HUES6 (cell line): ENCODE measurements around the gene BAD.
A peak's percentile ranks its signal among the peaks of the same experiment; 100 is the strongest.
"Not testable (repeated sequence)": the region's sequence is repeated elsewhere in the genome, so short reads cannot be mapped to it uniquely, and the experiment has no call there.

ENCODE experiments used
- H3K27ac ChIP-seq: 2 replicates; pipeline ENCODE4 v1.7.0; 2013; ENCODE audit warnings: low read depth, mild to moderate bottlenecking, low read length, inconsistent platforms
- H3K27me3 ChIP-seq: 2 replicates; pipeline ENCODE4 v1.6.1; 2013; ENCODE audit warnings: low read length; ENCODE audit not compliant: control insufficient read depth, insufficient read depth
- H3K36me3 ChIP-seq: 2 replicates; pipeline ENCODE4 v1.6.1; 2013; ENCODE audit warnings: low read length; ENCODE audit not compliant: control insufficient read depth, insufficient read depth
- H3K4me1 ChIP-seq: 2 replicates; pipeline ENCODE4 v1.6.1; 2013; ENCODE audit warnings: low read length; ENCODE audit not compliant: control insufficient read depth, insufficient read depth
- H3K4me3 ChIP-seq: 2 replicates; pipeline ENCODE4 v1.5.1; 2013; ENCODE audit warnings: low read depth, low read length
- H3K9ac ChIP-seq: one replicate; pipeline ENCODE4 v1.6.1; 2013; ENCODE audit warnings: mild to moderate bottlenecking, low read length
- H3K9me3 ChIP-seq: 2 replicates; pipeline ENCODE4 v1.6.1; 2013; ENCODE audit warnings: low read depth, low read length; ENCODE audit not compliant: control insufficient read depth, insufficient read depth

BAD gene

DNA sequence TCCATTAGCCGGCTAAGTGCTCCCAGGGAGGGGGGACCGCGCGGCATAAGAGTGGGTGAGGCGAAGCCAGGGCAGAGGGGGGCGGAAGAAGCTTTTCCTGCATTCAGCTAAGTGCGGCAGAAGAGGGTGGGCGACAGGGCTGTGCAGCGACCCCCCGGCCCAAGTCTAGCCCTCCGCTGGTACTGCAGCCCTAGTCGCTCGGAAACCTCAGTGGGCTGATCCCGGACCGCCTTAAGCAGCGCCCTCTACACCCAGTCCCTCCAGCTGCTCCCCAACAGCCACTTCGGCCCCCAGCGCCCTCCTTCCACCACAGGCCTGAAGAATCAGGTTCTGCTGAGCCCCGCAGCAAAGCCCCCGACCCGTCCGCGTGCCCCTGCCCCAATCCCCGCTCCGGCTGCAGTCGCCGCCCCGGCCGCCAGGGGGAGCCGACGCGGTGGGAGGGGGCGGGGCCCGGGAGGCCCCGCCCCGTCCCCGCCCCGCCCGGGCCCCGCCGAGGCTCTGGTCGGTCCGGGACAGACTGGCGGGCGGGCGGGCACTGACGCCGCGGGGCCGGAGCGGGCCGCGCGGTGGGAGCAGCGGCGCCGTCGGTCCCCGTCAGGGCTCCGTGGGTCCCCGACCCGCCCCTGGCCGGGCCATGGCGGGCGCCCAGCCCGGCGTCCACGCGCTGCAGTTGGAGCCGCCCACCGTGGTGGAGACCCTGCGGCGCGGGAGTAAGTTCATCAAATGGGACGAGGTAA is 33.3 kb downstream of the BAD start, which contains the start of gene PLCB3:
PLCB3 (plus strand) TSS at position 515 of the 737 bp plus-strand sequence; CDS start at position 635, 120 bp downstream.
- H3K4me1 ChIP-seq = peaks cover 48% of the 10 kb centered on the region
- H3K36me3 ChIP-seq = peaks cover 22% of the 10 kb centered on the region
- H3K9ac ChIP-seq = peak within 1 kb of the TSS; percentile 79
- H3K27ac ChIP-seq = peak within 1 kb of the TSS; percentile 10; the same call in 1 of the 2 replicates
- peak within 1 kb of the TSS; percentile 90 for H3K4me3 ChIP-seq
- H3K27me3 ChIP-seq = no peaks in the 10 kb centered on the region
- H3K9me3 ChIP-seq = no peaks in the 10 kb centered on the region

GRCh38 chr11:64250415-64251015 is 34.0 kb downstream of the BAD start:
- peaks cover 16% of the 10 kb centered on the region for H3K36me3 ChIP-seq
- H3K4me3 ChIP-seq = peak overlapping the region; percentile 90
- no peaks in the 10 kb centered on the region for H3K27me3 ChIP-seq
- peaks cover 49% of the 10 kb centered on the region for H3K4me1 ChIP-seq
- H3K9me3 ChIP-seq = no peaks in the 10 kb centered on the region
- peak overlapping the region; percentile 59 for H3K9ac ChIP-seq
- peak overlapping the region; percentile 10; the same call in 1 of the 2 replicates for H3K27ac ChIP-seq

GRCh38 chr11:64249563-64250414 is 34.7 kb downstream of the BAD start:
- Histone ChIP-seq H3K4me1 (peaks cover 53% of the 10 kb centered on the region), H3K9ac (peak overlapping the region; percentile 59), H3K4me3 (peak overlapping the region; percentile 90), H3K27ac (peak overlapping the region; percentile 8; the same call in 1 of the 2 replicates), H3K36me3 (peaks cover 12% of the 10 kb centered on the region), H3K9me3 (no peaks in the 10 kb centered on the region), H3K27me3 (no peaks in the 10 kb centered on the region)

GRCh38 chr11:64249038-64249437 is 35.4 kb downstream of the BAD start:
- Histone ChIP-seq H3K36me3 (peaks cover 8% of the 10 kb centered on the region), H3K9ac (peak overlapping the region; percentile 35), H3K9me3 (no peaks in the 10 kb centered on the region), H3K27ac (peak overlapping the region; percentile 56; the same call in 1 of the 2 replicates), H3K4me3 (peak overlapping the region; percentile 91; the same call in 1 of the 2 replicates), H3K4me1 (peaks cover 53% of the 10 kb centered on the region), H3K27me3 (no peaks in the 10 kb centered on the region)

DNA sequence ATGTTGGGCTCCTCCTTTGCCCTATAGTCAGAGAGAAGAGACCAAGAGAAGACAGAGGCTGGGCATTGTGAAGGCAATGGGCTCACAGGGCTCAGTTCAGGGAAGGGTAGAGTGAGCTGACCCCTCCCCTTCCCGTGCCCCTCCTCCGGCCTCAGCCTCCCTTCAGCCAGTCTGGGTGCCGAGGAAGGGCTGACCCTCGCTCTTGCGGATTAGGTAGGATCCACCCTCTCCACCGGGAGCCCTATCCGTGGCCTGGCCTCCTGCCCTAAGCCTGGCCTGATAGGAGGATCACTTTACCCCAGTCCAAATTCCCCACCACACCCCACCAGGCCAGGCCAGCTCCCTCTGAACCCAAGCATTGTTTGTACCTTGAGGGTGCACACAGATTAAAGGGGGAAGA is 35.9 kb downstream of the BAD start:
- H3K36me3 ChIP-seq = peaks cover 11% of the 10 kb centered on the region
- H3K9ac ChIP-seq = no peak overlapping the region
- peaks cover 52% of the 10 kb centered on the region for H3K4me1 ChIP-seq
- H3K27me3 ChIP-seq = no peaks in the 10 kb centered on the region
- peak overlapping the region; percentile 56; the same call in 1 of the 2 replicates for H3K27ac ChIP-seq
- no peaks in the 10 kb centered on the region for H3K9me3 ChIP-seq
- H3K4me3 ChIP-seq = peak overlapping the region; percentile 91; the same call in 1 of the 2 replicates

- Histone ChIP-seq H3K9ac (peak overlapping the region; percentile 40), H3K36me3 (peaks cover 18% of the 10 kb centered on the region), H3K4me1 (peaks cover 50% of the 10 kb centered on the region), H3K27me3 (no peaks in the 10 kb centered on the region), H3K4me3 (peak overlapping the region; percentile 91), H3K27ac (no peak overlapping the region), H3K9me3 (no peaks in the 10 kb centered on the region)
Observed at GRCh38 chr11:64247729-64248531, 36.5 kb downstream of the BAD start.

- Histone ChIP-seq H3K9me3 (no peaks in the 10 kb centered on the region), H3K36me3 (peaks cover 19% of the 10 kb centered on the region), H3K27me3 (no peaks in the 10 kb centered on the region), H3K27ac (peak within 1 kb of the TSS; percentile 56; the same call in 1 of the 2 replicates), H3K4me1 (peaks cover 48% of the 10 kb centered on the region), H3K4me3 (peak within 1 kb of the TSS; percentile 91), H3K9ac (peak within 1 kb of the TSS; percentile 84)
Observed at GRCh38 chr11:64246871-64247728, 37.4 kb downstream of the BAD start, which contains the start of gene PPP1R14B. Gene PPP1R14B, minus strand, starts transcription at chr11:64246943. Its CDS starts 270 bp downstream, at chr11:64246673.

DNA sequence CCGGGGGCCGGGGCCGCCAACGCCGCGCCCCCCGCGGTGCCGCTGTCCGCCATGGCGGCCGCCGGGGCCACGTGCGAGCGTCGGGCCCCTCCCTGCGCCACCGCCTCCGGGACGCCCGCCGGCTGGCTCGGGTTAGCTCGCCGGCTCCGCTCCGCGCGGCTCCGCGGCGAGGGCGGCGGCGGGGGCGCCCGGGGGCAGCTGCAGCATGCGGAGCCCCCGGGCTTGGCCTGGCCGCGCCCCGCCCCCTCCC is 37.9 kb downstream of the BAD start:
- not testable (repeated sequence) for H3K27ac ChIP-seq, H3K27me3 ChIP-seq, H3K9me3 ChIP-seq
- Histone ChIP-seq H3K9ac (peak overlapping the region; percentile 84), H3K4me1 (peaks cover 47% of the 10 kb centered on the region), H3K36me3 (peaks cover 19% of the 10 kb centered on the region), H3K4me3 (peak overlapping the region; percentile 81; the same call in 1 of the 2 replicates)

- peaks cover 47% of the 10 kb centered on the region for H3K4me1 ChIP-seq
Observed at GRCh38 chr11:64245797-64246620, 38.5 kb downstream of the BAD start.

More at GRCh38 chr11:64245797-64246620, 38.5 kb downstream of the BAD start:
- H3K9me3 ChIP-seq = no peaks in the 10 kb centered on the region
- H3K4me3 ChIP-seq = peak overlapping the region; percentile 81
- H3K36me3 ChIP-seq = peaks cover 19% of the 10 kb centered on the region
- peak overlapping the region; percentile 84 for H3K9ac ChIP-seq
- peak overlapping the region; percentile 17; the same call in 1 of the 2 replicates for H3K27ac ChIP-seq
- H3K27me3 ChIP-seq = no peaks in the 10 kb centered on the region
